NCI-H1694 treated with DMSO at 0.1 percent for 48 hours (cell line): Measurements from ENCODE around the gene MFSD2A.
"Not testable (repeated sequence)": the region's sequence is repeated elsewhere in the genome, so short reads cannot be mapped to it uniquely, and the experiment has no call there.

ENCODE experiments used
- DNase-seq: peaks from one replicate; lab custom pipeline; 2025; lab: John Stamatoyannopoulos, UW

MFSD2A gene

DNA sequence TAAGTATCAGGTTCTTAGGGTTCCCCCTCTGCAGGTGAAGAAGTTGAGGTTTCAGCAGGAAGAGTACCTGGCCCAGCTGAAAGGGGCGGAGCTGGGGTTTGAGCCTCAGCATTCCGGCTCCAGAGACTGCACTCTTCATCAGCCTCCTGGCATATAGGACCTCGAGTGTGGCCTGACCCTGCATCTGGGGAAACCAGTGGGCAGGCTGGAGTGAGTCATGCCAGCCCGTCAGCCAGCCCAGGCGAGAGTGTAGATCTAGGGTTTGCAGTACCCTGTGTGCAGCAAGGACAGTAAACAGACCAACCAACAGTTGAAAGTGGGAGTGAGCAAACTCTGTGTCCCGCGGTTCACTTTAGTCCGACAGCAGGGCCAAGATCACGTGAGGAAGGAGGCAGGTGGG is 14.1 kb downstream of the MFSD2A start:
- DNase-seq = no peak

DNA sequence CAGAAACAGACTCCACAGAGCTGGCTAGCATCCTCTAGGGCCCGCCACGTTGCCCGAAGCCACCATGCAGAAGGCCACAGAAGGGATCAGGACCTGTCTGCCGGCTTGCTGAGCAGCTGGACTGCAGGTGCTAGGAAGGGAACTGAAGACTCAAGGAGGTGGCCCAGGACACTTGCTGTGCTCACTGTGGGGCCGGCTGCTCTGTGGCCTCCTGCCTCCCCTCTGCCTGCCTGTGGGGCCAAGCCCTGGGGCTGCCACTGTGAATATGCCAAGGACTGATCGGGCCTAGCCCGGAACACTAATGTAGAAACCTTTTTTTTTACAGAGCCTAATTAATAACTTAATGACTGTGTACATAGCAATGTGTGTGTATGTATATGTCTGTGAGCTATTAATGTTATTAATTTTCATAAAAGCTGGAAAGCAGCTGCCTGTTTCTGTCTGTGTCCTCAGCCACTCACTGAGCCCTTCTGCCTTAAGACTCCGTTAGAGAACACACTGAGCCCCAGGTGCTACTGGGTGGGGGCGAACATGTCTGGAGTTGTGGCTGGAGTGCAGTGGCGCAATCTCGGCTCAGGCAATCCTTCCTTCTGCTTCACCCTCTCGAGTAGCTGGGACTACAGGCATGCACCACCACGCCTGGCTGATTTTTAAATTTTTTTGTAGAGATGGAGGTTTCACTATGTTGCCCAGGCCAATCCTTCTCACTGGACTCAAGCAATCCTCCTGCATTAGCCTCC is 14.8 kb downstream of the MFSD2A start:
- no peak for DNase-seq

DNA sequence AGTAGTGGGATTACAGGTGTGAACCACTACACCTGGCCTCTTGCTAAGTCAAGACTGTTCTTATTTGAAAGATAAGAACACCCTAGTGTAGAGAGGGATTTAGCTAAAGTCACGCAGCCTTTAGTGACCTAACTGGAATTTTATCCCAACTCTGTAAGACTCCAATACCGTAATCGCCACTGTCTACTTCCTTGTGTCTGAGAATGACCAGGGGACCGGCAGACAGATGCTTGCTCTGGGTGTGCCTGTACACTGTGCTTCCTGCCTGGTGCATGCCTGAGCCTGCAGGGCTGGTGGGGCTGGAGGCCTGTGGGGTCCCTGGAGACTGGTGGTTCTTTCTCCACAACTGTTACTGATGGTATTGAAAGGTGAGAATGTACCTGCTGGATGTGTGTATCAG is 15.3 kb downstream of the MFSD2A start:
- DNase-seq = no peak

DNA sequence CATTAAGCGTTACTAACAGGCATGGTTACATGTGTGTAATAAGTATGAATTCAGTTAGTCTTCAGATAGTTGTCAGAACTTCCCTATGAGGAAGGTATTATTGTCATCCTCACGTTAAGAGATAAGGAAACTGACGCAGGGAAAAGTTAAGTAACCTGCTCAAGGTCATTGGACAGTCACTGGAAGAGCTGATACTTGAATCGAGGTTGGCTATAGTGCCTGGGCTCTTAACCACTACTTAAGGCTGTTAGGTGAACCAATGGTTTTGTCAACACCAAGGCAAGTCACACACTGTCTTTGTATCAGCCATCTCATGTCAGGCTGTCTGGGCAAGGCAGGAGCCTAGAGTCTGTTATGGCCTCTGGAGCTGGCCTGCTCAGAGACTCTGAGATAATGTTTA is 16.2 kb downstream of the MFSD2A start:
- DNase-seq = no peak

DNA sequence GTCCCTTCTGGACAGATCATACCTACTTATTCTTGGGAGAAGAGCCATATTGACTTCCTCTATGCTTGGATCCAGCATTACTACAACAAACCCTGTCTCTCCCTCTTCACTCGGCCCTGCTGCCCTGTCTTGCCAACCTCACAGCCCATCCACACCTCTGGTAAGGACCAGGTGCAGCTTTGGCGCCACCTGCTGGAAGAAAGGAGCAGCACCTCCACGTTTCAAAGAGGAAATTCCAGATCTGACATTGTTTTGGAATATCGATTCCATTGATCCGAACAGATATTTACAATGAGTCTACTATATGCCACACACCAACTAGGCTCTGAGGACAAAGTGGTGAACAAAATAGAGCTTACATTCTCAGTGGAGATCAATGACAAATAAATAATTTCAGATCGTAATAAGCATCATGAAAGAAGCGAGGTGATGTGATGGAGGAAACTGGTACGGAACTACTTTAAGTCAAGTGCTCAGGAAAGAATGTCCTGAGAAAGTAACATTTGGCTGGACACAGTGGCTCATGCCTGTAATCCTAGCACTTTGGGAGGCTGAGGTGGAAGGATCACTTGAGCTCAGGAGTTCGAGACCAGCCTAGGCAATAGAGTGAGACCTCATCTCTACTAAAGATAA is 18.7 kb downstream of the MFSD2A start:
- DNase-seq = peak; percentile 48

DNA sequence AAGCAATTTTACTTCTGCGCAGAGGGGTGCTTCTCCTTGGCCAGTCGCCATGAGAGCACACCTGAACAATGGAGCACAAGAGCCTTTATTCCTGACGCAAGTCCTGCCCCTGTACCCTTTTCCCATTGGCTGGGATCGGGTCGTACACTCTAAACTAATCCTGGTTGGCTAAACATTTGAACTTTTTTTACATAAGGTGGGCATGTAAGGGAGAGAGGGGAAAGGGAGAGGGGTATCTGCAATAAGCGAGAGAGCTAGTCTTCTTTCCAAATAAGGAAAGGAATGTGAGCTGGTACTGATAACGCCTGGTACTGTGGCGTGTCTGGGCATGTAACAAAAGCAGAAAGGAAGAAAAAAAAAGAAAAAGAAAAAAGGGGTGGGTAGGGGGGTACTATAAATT is 21.8 kb downstream of the MFSD2A start:
- DNase-seq = no peak

DNA sequence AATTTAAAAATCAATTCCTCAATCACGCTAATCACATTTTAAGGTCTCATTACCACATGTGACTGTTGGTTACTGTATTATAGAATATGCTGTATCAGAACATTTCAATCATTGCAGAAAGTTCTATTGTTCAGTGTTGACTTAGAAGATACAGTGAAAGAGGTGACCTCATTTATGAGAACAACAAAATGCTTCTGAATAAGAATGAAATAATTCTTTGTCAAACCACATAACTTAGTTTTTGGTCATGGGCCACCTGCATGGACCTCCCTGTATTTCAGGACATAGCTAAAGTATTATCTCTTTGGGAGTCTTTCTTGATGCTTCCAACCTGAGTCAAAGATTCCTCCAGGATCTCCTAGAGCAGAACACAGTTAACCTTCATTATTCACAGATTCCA is 22.3 kb downstream of the MFSD2A start:
- DNase-seq = no peak

DNA sequence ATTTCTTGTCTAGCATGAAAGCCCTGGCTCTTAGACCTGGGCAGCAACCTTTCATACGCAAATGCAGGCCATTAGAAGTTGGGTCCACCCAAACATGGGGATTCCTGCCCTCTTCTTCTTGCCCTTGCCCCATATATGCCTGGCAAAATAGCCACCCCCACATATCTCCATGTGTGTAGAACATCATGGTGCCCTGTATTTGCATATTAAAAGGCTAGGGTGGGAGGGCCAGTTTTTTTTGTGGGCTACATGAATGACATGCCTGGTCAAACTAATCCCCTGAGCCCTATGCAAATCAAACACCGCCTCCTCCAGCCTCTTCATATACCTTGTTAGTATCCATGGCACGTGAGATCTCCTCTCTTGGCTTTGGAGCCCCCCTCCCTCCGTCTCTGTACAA is 24.7 kb downstream of the MFSD2A start:
- DNase-seq = no peak

DNA sequence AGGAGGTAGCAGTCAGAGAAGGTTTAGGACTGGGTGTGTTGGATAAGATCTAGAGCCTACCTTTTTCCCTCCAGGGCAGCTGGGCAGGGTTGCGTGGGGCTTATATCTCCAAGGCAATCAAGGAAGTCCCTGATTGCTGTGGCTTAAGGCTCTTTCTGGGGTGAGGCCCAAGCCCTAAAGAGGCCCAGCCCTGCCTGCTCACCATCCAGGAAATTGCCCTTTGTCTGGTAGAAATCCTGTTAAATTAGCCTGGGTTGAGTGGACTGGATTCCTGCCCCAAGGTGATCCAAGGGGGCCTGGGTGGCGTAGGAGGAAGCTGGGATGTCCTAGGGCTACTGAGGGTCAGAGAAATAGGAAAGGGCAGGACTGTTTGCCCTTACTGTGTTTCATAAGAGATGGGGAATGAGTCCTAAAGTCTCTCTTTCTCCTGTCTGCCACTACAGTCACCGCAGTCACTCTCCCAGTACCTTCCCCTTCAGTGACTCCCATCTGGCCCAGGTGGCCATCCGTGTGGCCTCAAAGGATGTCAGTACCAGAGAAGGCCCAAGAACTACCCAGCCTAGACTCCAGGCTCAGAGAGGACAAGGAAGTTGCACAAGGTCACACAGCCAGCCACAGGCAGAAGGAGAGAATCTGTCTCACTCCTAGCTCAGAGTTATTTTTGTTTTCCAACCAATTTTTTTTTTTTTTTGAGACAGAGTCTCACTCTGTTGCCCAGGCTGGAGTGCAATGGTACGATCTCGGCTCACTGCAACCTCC is 25.8 kb downstream of the MFSD2A start:
- no peak for DNase-seq

DNA sequence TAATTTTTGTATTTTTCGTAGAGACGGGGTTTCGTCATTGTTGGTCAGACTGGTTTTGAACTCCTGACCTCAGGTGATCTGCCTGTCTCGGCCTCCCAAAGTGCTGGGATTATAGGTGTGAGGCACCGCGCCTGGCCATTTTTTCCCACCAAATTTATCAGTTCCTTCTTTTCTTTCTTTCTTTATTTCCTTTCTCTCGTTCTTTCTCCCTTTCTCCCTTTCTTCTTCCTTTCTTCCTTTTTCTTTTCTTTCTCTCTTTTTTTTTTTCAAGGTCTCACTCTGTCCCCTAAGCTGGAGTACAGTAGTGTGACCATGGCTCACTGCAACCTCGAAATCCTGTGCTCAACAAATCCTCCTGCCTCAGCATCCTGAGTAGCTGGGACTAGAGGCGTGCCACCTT is 26.4 kb downstream of the MFSD2A start:
- no peak for DNase-seq

DNA sequence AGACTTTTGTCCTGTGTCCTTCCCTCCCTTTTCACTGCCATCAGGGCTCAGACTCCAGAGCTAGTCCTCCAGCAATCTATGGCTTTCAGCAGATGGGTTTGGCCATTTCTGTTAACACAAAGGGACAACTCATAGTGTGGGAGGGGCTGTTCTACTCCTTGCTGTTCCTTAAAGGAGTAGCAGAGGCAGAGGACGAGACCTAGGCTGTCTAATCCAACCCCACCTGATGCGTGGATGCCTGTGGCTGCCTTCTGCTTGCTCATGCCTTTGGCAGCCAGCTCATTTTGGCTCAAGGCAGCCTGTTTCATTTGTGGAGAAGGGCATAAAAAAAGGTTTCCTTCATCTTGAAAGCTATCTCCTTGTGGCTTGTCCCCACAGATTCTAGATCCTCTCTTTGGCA is 27.0 kb downstream of the MFSD2A start:
- DNase-seq = no peak

DNA sequence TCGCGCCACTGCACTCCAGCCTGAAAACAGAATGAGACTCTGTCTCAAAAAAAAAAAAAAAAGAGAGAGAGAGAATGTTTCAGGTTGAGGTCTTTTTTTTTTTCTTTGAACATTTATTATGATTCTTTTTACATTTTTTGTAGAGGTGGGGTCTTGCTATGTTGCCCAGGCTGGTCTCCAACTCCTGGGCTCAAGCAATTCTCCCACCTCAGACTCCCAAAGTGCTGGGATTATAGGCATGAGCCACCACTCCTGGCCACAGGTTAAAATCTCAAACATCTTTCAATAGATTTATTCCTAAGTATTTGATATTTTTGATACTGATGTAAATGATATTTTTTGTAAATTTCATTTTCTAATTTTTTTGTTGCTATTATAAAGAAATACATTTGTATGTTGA is 29.5 kb downstream of the MFSD2A start:
- not testable (repeated sequence) for DNase-seq

DNA sequence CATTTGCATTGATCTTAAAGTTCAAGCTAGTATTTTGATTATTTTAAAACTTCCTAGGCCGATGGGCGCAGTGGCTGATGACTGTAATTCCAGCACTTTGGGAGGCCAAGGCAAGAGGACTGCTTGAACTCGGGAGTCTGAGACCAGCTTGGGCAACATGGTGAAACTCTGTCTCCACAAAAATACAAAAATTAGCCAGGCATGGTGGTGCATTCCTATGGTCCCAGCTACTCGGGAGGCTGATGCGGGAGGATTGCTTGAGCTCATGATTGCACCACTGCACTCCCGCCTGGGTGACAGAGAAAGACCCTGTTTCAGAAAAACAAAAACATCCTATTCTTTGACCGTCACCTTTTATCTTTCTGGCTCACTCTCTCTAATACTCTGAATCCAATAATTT is 30.0 kb downstream of the MFSD2A start:
- no peak for DNase-seq

DNA sequence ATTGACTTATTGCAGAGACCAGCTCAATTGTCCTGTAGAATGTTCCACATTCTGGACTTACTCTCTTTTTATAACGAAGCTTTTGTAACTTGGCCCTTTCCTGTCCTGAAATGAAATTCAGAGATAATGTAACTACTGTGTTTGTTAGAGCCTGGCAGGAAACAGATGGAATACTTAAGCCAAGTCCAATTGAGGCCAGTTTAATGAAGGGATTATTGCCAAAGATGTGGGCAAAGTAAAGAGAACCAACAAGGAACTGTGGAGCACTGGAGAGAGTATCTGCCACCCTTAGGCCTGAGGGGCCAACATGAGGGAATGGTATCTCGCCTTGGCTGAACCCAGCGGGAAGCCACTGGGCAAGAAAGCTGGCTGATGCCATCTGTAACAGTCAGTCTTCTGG is 32.9 kb downstream of the MFSD2A start:
- DNase-seq = no peak

DNA sequence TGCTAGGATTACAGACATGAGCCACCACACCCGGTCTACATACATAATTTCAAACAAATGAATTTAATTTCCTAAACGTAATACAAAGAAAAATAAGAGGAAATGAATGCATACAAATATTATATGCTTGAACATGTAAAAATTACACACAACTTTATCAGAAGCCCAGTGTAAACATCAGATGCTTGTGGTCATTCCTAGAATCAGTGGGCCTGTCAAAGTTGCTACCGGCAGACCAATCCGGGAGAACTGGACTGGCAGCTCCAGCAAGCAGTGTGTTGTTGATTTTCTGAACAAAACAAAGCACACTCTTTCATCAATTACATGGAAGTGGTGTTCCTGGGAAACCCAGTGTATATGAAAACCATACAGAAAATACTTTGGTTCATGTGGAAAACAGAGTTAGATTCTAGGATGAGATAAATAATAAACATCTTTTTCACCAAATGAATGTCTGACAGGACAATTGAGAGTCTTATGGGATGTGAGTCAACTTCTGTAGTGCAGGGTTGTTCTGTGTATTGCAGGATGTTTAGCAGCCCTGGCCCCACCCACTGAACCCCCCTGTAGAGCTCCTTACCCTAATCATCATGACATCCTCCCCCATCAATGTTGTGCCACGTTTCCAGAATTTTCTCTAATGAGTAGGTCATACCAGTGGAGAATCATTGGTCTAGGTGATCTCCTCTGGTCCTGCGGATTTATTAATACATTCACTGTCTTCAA is 33.8 kb downstream of the MFSD2A start:
- no peak for DNase-seq

DNA sequence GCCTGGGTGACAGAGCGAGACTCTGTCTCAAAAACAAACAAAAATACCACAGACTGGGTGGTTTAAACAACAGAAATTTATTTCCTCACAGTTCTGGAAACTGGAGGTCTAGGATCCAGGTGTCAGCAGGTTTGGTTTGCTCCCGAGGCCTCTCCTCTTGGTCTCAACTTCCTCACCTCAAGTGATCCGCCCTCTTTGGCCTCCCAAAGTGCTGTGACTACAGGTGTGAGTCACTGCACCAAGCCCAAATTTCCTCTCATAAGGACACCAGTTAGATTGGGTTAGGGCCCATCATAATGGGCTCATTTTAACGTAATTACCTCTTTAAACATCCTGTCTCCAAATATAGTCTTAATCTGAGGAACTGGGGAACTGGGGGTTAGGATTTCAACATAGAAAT is 35.5 kb downstream of the MFSD2A start:
- no peak for DNase-seq

DNA sequence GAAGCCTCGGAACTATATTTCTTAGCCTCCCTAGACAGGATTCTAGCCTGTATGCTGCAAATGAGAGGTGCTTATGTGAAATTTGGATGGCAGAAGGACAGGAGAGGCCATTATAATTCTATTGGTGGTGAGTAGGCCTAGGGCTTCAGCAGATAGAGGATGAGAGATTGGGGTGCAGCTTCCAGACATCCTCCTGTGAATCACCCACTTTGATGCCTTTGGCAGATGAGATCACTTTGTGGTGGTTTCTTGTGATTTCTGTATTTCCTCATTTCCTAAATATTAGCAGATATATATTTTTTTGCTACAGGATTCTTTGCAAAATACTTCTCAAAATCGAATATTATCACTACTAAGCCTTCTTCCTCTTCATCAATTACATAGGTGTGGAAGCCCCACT is 37.3 kb downstream of the MFSD2A start:
- no peak for DNase-seq

DNA sequence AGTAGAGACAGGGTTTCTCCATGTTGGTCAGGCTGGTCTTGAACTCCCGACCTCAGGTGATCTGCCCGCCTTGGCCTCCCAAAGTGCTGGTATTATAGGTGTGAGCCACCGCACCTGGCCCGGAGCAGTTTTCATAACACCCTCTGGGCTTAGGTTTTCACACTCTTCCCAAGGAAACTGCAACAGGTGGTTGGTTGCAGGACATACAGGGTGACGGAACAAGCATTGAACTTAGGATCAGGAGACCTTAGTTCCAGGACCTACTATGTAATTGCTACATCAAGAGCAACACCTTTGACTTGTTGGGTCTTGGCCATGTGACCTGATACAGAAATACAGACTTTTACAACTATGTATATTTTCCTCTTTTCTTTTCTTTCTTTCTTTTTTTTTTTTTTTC is 37.9 kb downstream of the MFSD2A start:
- no peak for DNase-seq

DNA sequence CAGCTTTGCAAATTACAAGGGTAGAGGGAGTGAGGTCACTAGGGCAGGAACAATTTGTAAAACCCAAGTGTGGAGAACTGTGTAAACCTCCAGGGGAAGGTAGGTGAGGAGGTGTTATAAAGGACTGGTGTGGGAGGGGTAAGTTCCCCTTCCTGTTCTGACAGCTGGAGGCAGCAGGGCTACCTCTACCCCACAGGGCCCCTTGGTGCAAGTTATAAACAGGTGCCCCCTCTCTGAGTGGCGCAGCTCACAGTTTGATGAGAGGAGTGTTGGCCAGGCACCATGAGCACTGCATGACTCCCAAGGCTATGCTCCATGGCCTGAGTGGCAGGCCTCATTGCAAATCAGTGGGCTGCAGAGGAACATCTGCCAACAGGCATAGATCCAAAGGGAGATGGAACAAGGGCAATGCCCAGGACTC is 41.0 kb downstream of the MFSD2A start:
- DNase-seq = no peak

DNA sequence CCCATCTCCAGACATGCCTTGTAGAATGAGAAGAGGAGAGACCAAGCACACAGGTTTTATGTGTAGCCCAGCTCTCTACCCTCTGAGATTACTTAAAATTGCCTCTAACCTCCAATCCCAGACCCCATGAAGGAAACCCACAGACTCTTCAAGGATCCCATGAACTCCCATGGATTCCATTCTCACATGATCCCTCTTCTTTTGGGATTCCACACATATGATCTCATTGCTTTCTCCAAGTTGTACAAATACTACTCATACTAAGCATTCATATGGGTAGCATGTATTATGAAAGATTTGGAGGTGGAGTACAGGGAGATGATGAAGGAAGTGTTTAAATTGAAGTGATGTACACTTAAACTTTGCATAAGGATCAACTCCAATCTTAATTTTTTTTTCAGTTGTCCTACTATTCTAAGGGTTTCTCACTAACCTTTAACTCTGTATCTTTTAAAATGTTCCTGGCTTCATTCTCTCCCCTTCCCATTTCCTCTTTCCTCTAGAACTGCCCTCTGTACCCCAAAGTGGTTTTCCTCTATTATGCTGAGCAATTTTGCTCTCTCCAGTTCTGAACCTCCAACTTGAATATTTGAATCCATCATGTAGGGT is 41.6 kb downstream of the MFSD2A start:
- DNase-seq = no peak

DNA sequence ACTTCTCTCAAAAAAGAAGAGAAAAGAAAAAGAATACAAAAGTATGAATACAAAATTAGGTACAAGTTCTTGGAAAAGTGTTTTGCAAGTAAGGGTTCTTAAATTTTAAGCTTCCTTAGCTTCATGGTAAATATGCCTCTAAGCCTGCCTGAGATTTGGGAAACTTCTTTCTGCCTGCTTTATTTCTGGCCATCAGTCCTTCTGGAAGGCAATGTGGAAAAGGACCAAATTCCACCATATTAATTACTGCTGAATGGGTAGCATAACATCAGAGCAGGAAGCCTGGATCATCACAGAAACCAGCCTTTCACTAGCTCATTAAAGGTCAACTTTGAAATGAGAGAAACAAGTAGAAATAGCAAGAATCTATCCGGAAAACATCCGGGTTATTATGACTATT is 46.5 kb downstream of the MFSD2A start:
- no peak for DNase-seq
